ENCODE measurements around the gene SPSB4.

GRCh38 chr3:141100531-141101320, 49.6 kb downstream of the SPSB4 start:
- no peak for TF ChIP-seq POLR2A (IDR thresholded peaks at IDR 0.05; ENCODE audit: low read depth, low read length)
- no peak for TF ChIP-seq POLR2AphosphoS5 (IDR thresholded peaks at IDR 0.05; ENCODE audit: low read depth, low read length)
- no peak for TF ChIP-seq TAF1 (IDR thresholded peaks at IDR 0.05; ENCODE audit: borderline replicate concordance, low read depth, low read length)
